Measurements from ENCODE around the gene MYH10.

The MYH10 gene

GRCh38 chr17:8466873-8467272 lies 163.7 kb downstream of the MYH10 start:
- TF ChIP-seq CTCF (IDR thresholded peaks at IDR 0.05; ENCODE audit: borderline replicate concordance, insufficient read depth, low read depth, low read length) = no peak
- H3K4me3 ChIP-seq (ENCODE audit: low read depth, low read length) = no peak overlapping the region

- no peak overlapping the region for H3K4me3 ChIP-seq (ENCODE audit: low read depth, low read length)
- TF ChIP-seq CTCF (IDR thresholded peaks at IDR 0.05; ENCODE audit: borderline replicate concordance, insufficient read depth, low read depth, low read length) = no peak
These were observed 164.1 kb downstream of the MYH10 start for GRCh38 chr17:8466456-8466855.

DNA sequence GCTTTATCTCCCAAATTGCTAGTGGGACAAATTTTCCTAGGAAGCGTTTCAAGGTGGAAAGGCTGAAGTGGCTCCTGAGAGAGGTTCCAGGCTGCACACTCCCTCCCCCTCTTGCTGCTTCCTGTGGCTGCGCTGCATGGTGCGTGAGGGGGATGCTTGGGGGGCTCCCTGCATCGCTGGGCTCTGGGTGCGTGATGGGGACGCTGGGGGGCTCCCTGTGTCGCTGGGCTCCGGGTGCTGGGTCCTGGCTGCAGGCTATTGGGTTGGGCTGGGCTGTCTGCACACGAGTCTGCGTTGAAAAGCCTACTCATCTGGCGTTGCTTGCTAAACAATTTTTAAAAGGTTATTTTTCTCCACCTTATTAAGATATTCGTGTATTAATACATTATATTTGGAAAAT lies 164.8 kb downstream of the MYH10 start:
- H3K4me3 ChIP-seq (ENCODE audit: low read depth, low read length) = no peak overlapping the region
- no peak for TF ChIP-seq CTCF (IDR thresholded peaks at IDR 0.05; ENCODE audit: borderline replicate concordance, insufficient read depth, low read depth, low read length)

DNA sequence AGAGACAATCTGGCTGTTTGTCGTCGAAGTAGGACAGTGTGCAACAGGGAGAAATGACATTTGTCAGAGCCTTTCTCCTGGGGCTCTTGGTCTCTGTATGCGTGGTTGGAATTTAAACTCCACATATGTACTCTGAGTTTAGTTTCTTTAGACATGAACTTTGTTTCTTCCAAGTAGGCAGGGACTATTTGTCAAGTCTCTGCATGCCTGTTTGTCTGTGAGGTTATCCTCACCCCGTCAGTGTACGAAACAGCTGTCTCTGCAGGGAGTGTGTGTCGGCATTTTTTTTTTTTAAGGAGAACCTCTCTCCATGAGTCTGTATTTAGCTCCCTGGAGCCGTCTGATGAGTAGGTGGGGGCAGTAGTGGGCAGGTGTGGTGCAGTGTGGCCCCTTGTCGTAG lies 165.2 kb downstream of the MYH10 start:
- TF ChIP-seq CTCF (IDR thresholded peaks at IDR 0.05; ENCODE audit: borderline replicate concordance, insufficient read depth, low read depth, low read length) = no peak
- no peak overlapping the region for H3K4me3 ChIP-seq (ENCODE audit: low read depth, low read length)

GRCh38 chr17:8464941-8465340 lies 165.6 kb downstream of the MYH10 start:
- TF ChIP-seq CTCF (IDR thresholded peaks at IDR 0.05; ENCODE audit: borderline replicate concordance, insufficient read depth, low read depth, low read length) = no peak
- H3K4me3 ChIP-seq (ENCODE audit: low read depth, low read length) = no peak overlapping the region

DNA sequence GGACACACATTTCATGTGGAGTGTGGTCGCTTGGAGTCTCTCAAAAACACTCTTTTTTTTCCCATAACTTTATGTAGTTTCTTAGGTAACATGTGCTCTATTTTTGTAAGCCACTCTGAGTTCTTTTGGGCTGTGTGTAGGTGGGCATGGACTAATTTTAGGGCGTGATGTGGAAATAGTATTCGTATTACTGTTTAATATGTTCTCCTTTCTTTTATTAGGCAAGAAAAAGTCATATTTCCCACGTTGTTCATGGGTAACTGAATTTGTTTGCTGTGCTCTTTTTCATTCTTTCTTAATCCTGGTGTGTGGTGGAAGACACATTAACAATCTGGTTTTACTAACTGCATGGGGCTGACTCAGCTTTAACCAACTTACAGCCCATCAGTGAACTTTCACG lies 167.4 kb downstream of the MYH10 start:
- no peak overlapping the region for H3K4me3 ChIP-seq (ENCODE audit: low read depth, low read length)
- no peak for TF ChIP-seq CTCF (IDR thresholded peaks at IDR 0.05; ENCODE audit: borderline replicate concordance, insufficient read depth, low read depth, low read length)

DNA sequence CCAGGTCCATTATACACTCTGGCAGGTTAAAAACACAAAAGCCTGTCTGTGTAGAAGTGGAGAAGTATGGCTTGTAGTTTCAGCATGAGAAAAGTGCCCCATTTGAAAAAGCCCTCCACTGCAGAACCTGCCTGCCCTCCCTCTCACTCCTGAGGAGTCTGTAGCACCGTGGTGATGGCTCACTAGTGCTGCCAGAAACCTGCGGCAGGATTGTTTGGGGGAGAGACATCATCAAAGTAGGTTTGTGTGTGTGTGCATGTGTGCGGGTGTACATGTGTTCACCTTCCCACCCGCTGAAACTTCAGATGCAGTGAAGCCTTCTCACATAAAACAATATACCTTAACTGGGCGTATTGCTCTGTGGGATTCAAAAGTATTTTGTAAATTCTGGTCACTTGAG lies 168.0 kb downstream of the MYH10 start:
- no peak for TF ChIP-seq CTCF (IDR thresholded peaks at IDR 0.05; ENCODE audit: borderline replicate concordance, insufficient read depth, low read depth, low read length)
- H3K4me3 ChIP-seq (ENCODE audit: low read depth, low read length) = no peak overlapping the region
